ENCODE measurements around the gene TBC1D26.
"Not testable (repeated sequence)": the region's sequence is repeated elsewhere in the genome, so short reads cannot be mapped to it uniquely, and the experiment has no call there.

TBC1D26 gene

GRCh38 chr17:15708879-15709278, 23.2 kb upstream of the TBC1D26 start:
- H3K79me2 ChIP-seq (ENCODE audit: low read length); H3K4me2 ChIP-seq (ENCODE audit: low read length); H3K4me1 ChIP-seq (ENCODE audit: low read length); H3K27ac ChIP-seq (ENCODE audit: low read length); H3K9ac ChIP-seq (ENCODE audit: low read length); H2AFZ ChIP-seq (ENCODE audit: low read depth, low read length); H4K20me1 ChIP-seq (ENCODE audit: insufficient read depth, low read length); H3K9me3 ChIP-seq (ENCODE audit: insufficient read depth, low read length); H3K27me3 ChIP-seq (ENCODE audit: low read depth, low read length); H3K4me3 ChIP-seq (ENCODE audit: low read length): not testable (repeated sequence)
- H3K36me3 ChIP-seq (replicated peaks; ENCODE audit: low read depth, low read length) = peaks cover 34% of the 10 kb centered on the region

GRCh38 chr17:15716601-15717563, 15.2 kb upstream of the TBC1D26 start:
- H3K27me3 ChIP-seq (ENCODE audit: low read depth, low read length); H3K4me3 ChIP-seq (ENCODE audit: low read length); H3K9ac ChIP-seq (ENCODE audit: low read length); H3K9me3 ChIP-seq (ENCODE audit: insufficient read depth, low read length); H3K4me1 ChIP-seq (ENCODE audit: low read length); H3K4me2 ChIP-seq (ENCODE audit: low read length); H3K79me2 ChIP-seq (ENCODE audit: low read length); H4K20me1 ChIP-seq (ENCODE audit: insufficient read depth, low read length); H3K27ac ChIP-seq (ENCODE audit: low read length); H2AFZ ChIP-seq (ENCODE audit: low read depth, low read length); H3K36me3 ChIP-seq (replicated peaks; ENCODE audit: low read depth, low read length): not testable (repeated sequence)

GRCh38 chr17:15730535-15730934, 1.5 kb upstream of the TBC1D26 start:
- H3K4me1 ChIP-seq (ENCODE audit: low read length); H3K9me3 ChIP-seq (ENCODE audit: insufficient read depth, low read length); H3K9ac ChIP-seq (ENCODE audit: low read length); H3K4me3 ChIP-seq (ENCODE audit: low read length); H2AFZ ChIP-seq (ENCODE audit: low read depth, low read length); H4K20me1 ChIP-seq (ENCODE audit: insufficient read depth, low read length); H3K27me3 ChIP-seq (ENCODE audit: low read depth, low read length); H3K79me2 ChIP-seq (ENCODE audit: low read length); H3K27ac ChIP-seq (ENCODE audit: low read length); H3K4me2 ChIP-seq (ENCODE audit: low read length); H3K36me3 ChIP-seq (replicated peaks; ENCODE audit: low read depth, low read length): not testable (repeated sequence)

- not testable (repeated sequence) for H3K36me3 ChIP-seq (replicated peaks; ENCODE audit: low read depth, low read length); H3K9me3 ChIP-seq (ENCODE audit: insufficient read depth, low read length); H2AFZ ChIP-seq (ENCODE audit: low read depth, low read length); H3K27me3 ChIP-seq (ENCODE audit: low read depth, low read length); H3K4me2 ChIP-seq (ENCODE audit: low read length); H4K20me1 ChIP-seq (ENCODE audit: insufficient read depth, low read length); H3K79me2 ChIP-seq (ENCODE audit: low read length); H3K9ac ChIP-seq (ENCODE audit: low read length); H3K4me1 ChIP-seq (ENCODE audit: low read length); H3K4me3 ChIP-seq (ENCODE audit: low read length); H3K27ac ChIP-seq (ENCODE audit: low read length)
Measured at GRCh38 chr17:15733174-15733789, 1.2 kb downstream of the TBC1D26 start.

- not testable (repeated sequence) for H3K79me2 ChIP-seq (ENCODE audit: low read length); H3K4me1 ChIP-seq (ENCODE audit: low read length); H3K27me3 ChIP-seq (ENCODE audit: low read depth, low read length); H4K20me1 ChIP-seq (ENCODE audit: insufficient read depth, low read length); H3K9me3 ChIP-seq (ENCODE audit: insufficient read depth, low read length); H3K36me3 ChIP-seq (replicated peaks; ENCODE audit: low read depth, low read length); H3K4me2 ChIP-seq (ENCODE audit: low read length); H3K4me3 ChIP-seq (ENCODE audit: low read length); H3K9ac ChIP-seq (ENCODE audit: low read length); H2AFZ ChIP-seq (ENCODE audit: low read depth, low read length); H3K27ac ChIP-seq (ENCODE audit: low read length)
Measured at GRCh38 chr17:15736578-15736977, 4.5 kb downstream of the TBC1D26 start.

GRCh38 chr17:15738066-15738465, 6.0 kb downstream of the TBC1D26 start:
- Histone ChIP-seq H3K9me3 (ENCODE audit: insufficient read depth, low read length) (no peaks in the 10 kb centered on the region), H3K36me3 (replicated peaks; ENCODE audit: low read depth, low read length) (no peaks in the 10 kb centered on the region), H3K79me2 (ENCODE audit: low read length) (no peaks in the 10 kb centered on the region), H2AFZ (ENCODE audit: low read depth, low read length) (no peak overlapping the region), H3K9ac (ENCODE audit: low read length) (no peak overlapping the region), H3K4me1 (ENCODE audit: low read length) (no peaks in the 10 kb centered on the region), H3K4me3 (ENCODE audit: low read length) (no peak overlapping the region), H4K20me1 (ENCODE audit: insufficient read depth, low read length) (no peaks in the 10 kb centered on the region), H3K27ac (ENCODE audit: low read length) (no peak overlapping the region), H3K4me2 (ENCODE audit: low read length) (no peak overlapping the region), H3K27me3 (ENCODE audit: low read depth, low read length) (no peaks in the 10 kb centered on the region)
- TF ChIP-seq CTCF (IDR thresholded peaks at IDR 0.05; ENCODE audit: low read depth, low read length) = no peak
- no peak for TF ChIP-seq EZH2phosphoT487 (IDR thresholded peaks at IDR 0.05; ENCODE audit: low read depth)

GRCh38 chr17:15739259-15739658, 7.2 kb downstream of the TBC1D26 start:
- not testable (repeated sequence) for H3K4me3 ChIP-seq (ENCODE audit: low read length); H3K9me3 ChIP-seq (ENCODE audit: insufficient read depth, low read length); H3K9ac ChIP-seq (ENCODE audit: low read length); H3K27me3 ChIP-seq (ENCODE audit: low read depth, low read length); H3K79me2 ChIP-seq (ENCODE audit: low read length); H3K36me3 ChIP-seq (replicated peaks; ENCODE audit: low read depth, low read length); H3K4me2 ChIP-seq (ENCODE audit: low read length); H3K4me1 ChIP-seq (ENCODE audit: low read length); H3K27ac ChIP-seq (ENCODE audit: low read length); H4K20me1 ChIP-seq (ENCODE audit: insufficient read depth, low read length); H2AFZ ChIP-seq (ENCODE audit: low read depth, low read length)

- not testable (repeated sequence) for H3K36me3 ChIP-seq (replicated peaks; ENCODE audit: low read depth, low read length); H3K27me3 ChIP-seq (ENCODE audit: low read depth, low read length); H3K4me1 ChIP-seq (ENCODE audit: low read length); H2AFZ ChIP-seq (ENCODE audit: low read depth, low read length); H3K27ac ChIP-seq (ENCODE audit: low read length); H3K4me3 ChIP-seq (ENCODE audit: low read length); H3K79me2 ChIP-seq (ENCODE audit: low read length); H3K9ac ChIP-seq (ENCODE audit: low read length); H3K9me3 ChIP-seq (ENCODE audit: insufficient read depth, low read length); H4K20me1 ChIP-seq (ENCODE audit: insufficient read depth, low read length); H3K4me2 ChIP-seq (ENCODE audit: low read length)
Measured at GRCh38 chr17:15740041-15740440, 8.0 kb downstream of the TBC1D26 start.
